GM12878 (cell line): ENCODE results near the gene SHROOM3. TPM values are rescaled to one million over a fixed set of nuclear protein-coding genes. Genes with fewer than 3 reads are reported as not detected.

Source experiments
- CBX3 ChIP-seq: fragments of 200-600 bp; sonication (generic); IDR thresholded peaks from 2 replicates; pipeline ENCODE4 v1.6.1; 2016; ENCODE audit warnings: low read depth, borderline replicate concordance
- CREB1 ChIP-seq: IDR thresholded peaks from 2 replicates; pipeline ENCODE4 v1.6.1; 2012; ENCODE audit warnings: low read depth, mild to moderate bottlenecking, inconsistent platforms
- EZH2 ChIP-seq: IDR thresholded peaks from 2 replicates; pipeline ENCODE4 v1.6.1; 2012; ENCODE audit warnings: low read depth, mild to moderate bottlenecking, control low read depth, inconsistent platforms, low read length, borderline replicate concordance; ENCODE audit not compliant: control insufficient read depth
- GABPA ChIP-seq: IDR thresholded peaks from 2 replicates; pipeline ENCODE4 v1.6.1; 2014; ENCODE audit warnings: antibody characterized with exemption, low read depth, mild to moderate bottlenecking, inconsistent platforms
- HDAC2 ChIP-seq: fragments of 200-600 bp; sonication (generic); IDR thresholded peaks from 2 replicates; pipeline ENCODE4 v1.6.1; 2017
- HDGF ChIP-seq: fragments of 450-650 bp; IDR thresholded peaks from 2 replicates; pipeline ENCODE4 v1.6.1; 2016; ENCODE audit warnings: antibody characterized with exemption
- SIX5 ChIP-seq: IDR thresholded peaks from 2 replicates; pipeline ENCODE4 v1.6.1; 2011; ENCODE audit warnings: mild to moderate bottlenecking, low read depth, low read length, moderate library complexity; ENCODE audit not compliant: severe bottlenecking
- SUZ12 ChIP-seq: fragments of 200-600 bp; sonication (generic); IDR thresholded peaks from one replicate; pipeline ENCODE4 v1.6.1; 2018; ENCODE audit warnings: antibody characterized with exemption, mild to moderate bottlenecking; ENCODE audit not compliant: unreplicated experiment
- ZNF274 ChIP-seq: IDR thresholded peaks from one replicate; pipeline ENCODE4 v1.8.0; 2011; ENCODE audit not compliant: insufficient read length, insufficient read depth
- ZNF592 ChIP-seq: fragments of 450-650 bp; IDR thresholded peaks from 2 replicates; pipeline ENCODE4 v1.6.1; 2017; ENCODE audit warnings: mild to moderate bottlenecking, moderate library complexity
- ZSCAN29 ChIP-seq: fragments of 450-650 bp; IDR thresholded peaks from 2 replicates; pipeline ENCODE4 v1.6.1; 2017; ENCODE audit warnings: mild to moderate bottlenecking, moderate library complexity
- microRNA counts: library from miRNA; unstranded; fragments of <30 nt; microRNA quantifications from one replicate; lab custom pipeline; 2016
- microRNA-seq: library from miRNA; unstranded; fragments of <30 nt; microRNA quantifications from one replicate; pipeline ENCODE4, GENCODE V29; 2018
- polyA plus RNA-seq, 11 experiments: library from polyadenylated mRNA; depleted of rRNA in 4 of 11; unstranded in 6 of 11; stranded (reverse) in 5 of 11; fragments of >200 nt; fragmentation: Nextera tagmentation in 4 of 11; fragmentation: Illumina TruSeq in 1 of 11; extraction: Ambion mirVana in 4 of 11; extraction: Trizol in 1 of 11; gene quantifications; 1 replicate in 1 of 11; 2 replicates in 10 of 11; pipeline versions ENCODE4 v1.2.1 to v1.2.3, GENCODE V29; 2011 to 2016; ENCODE audit warnings: inconsistent platforms in 2 of 11, missing spikeins in 2 of 11, low read depth in 1 of 11
- small RNA-seq: library from RNA; depleted of rRNA; stranded (forward); fragments of <200 nt; gene quantifications from one replicate; pipeline ENCODE3, GENCODE V24; 2014
- total RNA-seq, 4 experiments: library from RNA; depleted of rRNA in 3 of 4; stranded (reverse); fragments of >200 nt in 3 of 4; fragmentation: Illumina TruSeq in 1 of 4; extraction: Trizol in 1 of 4; gene quantifications; 2 replicates each; pipeline versions ENCODE4 v1.2.1 to v1.2.3, GENCODE V29; 2013 to 2021

Gene SHROOM3
- total and polyA plus RNA-seq, 10 of the 15 experiments (the other 5 are each of a cell fraction or from before 2014, with no cell fraction given) = under 0.01 to 0.29 (median 0.08) TPM; not detected in 1

GRCh38 chr4:76831711-76832373, 396.8 kb downstream of the SHROOM3 start (continued):
- TF ChIP-seq CREB1 (no peak), CBX3 (no peak), ZNF592 (no peak), SIX5 (no peak), HDGF (no peak), SUZ12 (no peak), EZH2 (no peak), ZSCAN29 (no peak), ZNF274 (no peak), GABPA (no peak), HDAC2 (no peak)

MicroRNAs within 50 kb of the gene (microRNA counts, 767-probe panel; counts per million panel counts)
- 1,936 counts per million, percentile 74 among the panel's probes with 10 or more counts for microRNA hsa-miR-548ah-5p (lab: Ali Mortazavi, UCI)

Small RNA genes lying within 50 kb of the gene (microRNA-seq; reads per million reads assigned to microRNA genes)
- gene MIR4450 (not detected), gene MIR548AH (8.8 reads per million, percentile 42 among the genes with 10 or more reads in this experiment)

Small RNA genes lying within 50 kb of the gene (small RNA-seq; reads per million reads assigned to genes)
- not detected for gene MIR4450
- not detected for gene RF00278
- gene RNU6-145P = not detected

Other genes starting within 250 kb of the SHROOM3 start
- 10.7 and 11.9 TPM in 2 replicates for gene SCARB2, start 221.4 kb upstream of the SHROOM3 start, total RNA-seq (2014; rRNA removed)
- 9.2 and 9.5 TPM in 2 replicates for gene SCARB2, start 221.4 kb upstream of the SHROOM3 start, total RNA-seq (2014; rRNA removed; fragmentation: Illumina TruSeq; extraction: Trizol)
- 6.2 and 8.4 TPM in 2 replicates for gene SCARB2, start 221.4 kb upstream of the SHROOM3 start, total RNA-seq (2021)
- gene SCARB2, start 221.4 kb upstream of the SHROOM3 start, polyA plus RNA-seq (2011; rRNA removed) = 9.9 and 10.9 TPM in 2 replicates
- gene SCARB2, start 221.4 kb upstream of the SHROOM3 start, polyA plus RNA-seq (2014; fragmentation: Illumina TruSeq; extraction: Trizol) = 9.7 and 10.3 TPM in 2 replicates
- gene SCARB2, start 221.4 kb upstream of the SHROOM3 start, polyA plus RNA-seq (2014; fragmentation: Nextera tagmentation; extraction: Ambion mirVana) = 1 to 10 TPM; 2.1 to 3.7 TPM
- 5.6 and 6.7 TPM in 2 replicates for gene SCARB2, start 221.4 kb upstream of the SHROOM3 start, polyA plus RNA-seq (2014; rRNA removed)
- gene SCARB2, start 221.4 kb upstream of the SHROOM3 start, polyA plus RNA-seq (2016; fragmentation: Nextera tagmentation; extraction: Ambion mirVana) = 10 to 100 TPM; 11.5 to 11.7 TPM
- gene FAM47E, start 183.5 kb upstream of the SHROOM3 start, total RNA-seq (2014; rRNA removed) = not detected in 2 replicates
- gene FAM47E, start 183.5 kb upstream of the SHROOM3 start, total RNA-seq (2014; rRNA removed; fragmentation: Illumina TruSeq; extraction: Trizol) = not detected in 2 replicates
- not detected in 2 replicates for gene FAM47E, start 183.5 kb upstream of the SHROOM3 start, total RNA-seq (2021)
- not detected in 2 replicates for gene FAM47E, start 183.5 kb upstream of the SHROOM3 start, polyA plus RNA-seq (2011; rRNA removed)
- gene FAM47E, start 183.5 kb upstream of the SHROOM3 start, polyA plus RNA-seq (2014; fragmentation: Illumina TruSeq; extraction: Trizol) = not detected in 2 replicates
- under 1 TPM in 1 of 2 experiments, not detected in 1; 0.03 TPM for gene FAM47E, start 183.5 kb upstream of the SHROOM3 start, polyA plus RNA-seq (2014; fragmentation: Nextera tagmentation; extraction: Ambion mirVana)
- not detected in 2 replicates for gene FAM47E, start 183.5 kb upstream of the SHROOM3 start, polyA plus RNA-seq (2014; rRNA removed)
- gene FAM47E, start 183.5 kb upstream of the SHROOM3 start, polyA plus RNA-seq (2016; fragmentation: Nextera tagmentation; extraction: Ambion mirVana) = not detected
- not detected in 2 replicates for gene STBD1, start 128.5 kb upstream of the SHROOM3 start, total RNA-seq (2014; rRNA removed)
- gene STBD1, start 128.5 kb upstream of the SHROOM3 start, total RNA-seq (2014; rRNA removed; fragmentation: Illumina TruSeq; extraction: Trizol) = not detected in 2 replicates
- not detected in 2 replicates for gene STBD1, start 128.5 kb upstream of the SHROOM3 start, total RNA-seq (2021)
- not detected in 2 replicates for gene STBD1, start 128.5 kb upstream of the SHROOM3 start, polyA plus RNA-seq (2011; rRNA removed)
- not detected in 2 replicates for gene STBD1, start 128.5 kb upstream of the SHROOM3 start, polyA plus RNA-seq (2014; fragmentation: Illumina TruSeq; extraction: Trizol)
- gene STBD1, start 128.5 kb upstream of the SHROOM3 start, polyA plus RNA-seq (2014; fragmentation: Nextera tagmentation; extraction: Ambion mirVana) = not detected
- 0.04 TPM in 1 of 2 replicates, not detected in the other for gene STBD1, start 128.5 kb upstream of the SHROOM3 start, polyA plus RNA-seq (2014; rRNA removed)
- gene STBD1, start 128.5 kb upstream of the SHROOM3 start, polyA plus RNA-seq (2016; fragmentation: Nextera tagmentation; extraction: Ambion mirVana) = under 1 TPM; 0.05 to 0.10 TPM
- gene CCDC158, start 14.1 kb upstream of the SHROOM3 start, total RNA-seq (2014; rRNA removed) = not detected in 2 replicates
- not detected in 2 replicates for gene CCDC158, start 14.1 kb upstream of the SHROOM3 start, total RNA-seq (2014; rRNA removed; fragmentation: Illumina TruSeq; extraction: Trizol)
- not detected in 2 replicates for gene CCDC158, start 14.1 kb upstream of the SHROOM3 start, total RNA-seq (2021)
- not detected in 2 replicates for gene CCDC158, start 14.1 kb upstream of the SHROOM3 start, polyA plus RNA-seq (2011; rRNA removed)
- gene CCDC158, start 14.1 kb upstream of the SHROOM3 start, polyA plus RNA-seq (2014; fragmentation: Illumina TruSeq; extraction: Trizol) = not detected in 2 replicates
- gene CCDC158, start 14.1 kb upstream of the SHROOM3 start, polyA plus RNA-seq (2014; fragmentation: Nextera tagmentation; extraction: Ambion mirVana) = not detected
- not detected in 2 replicates for gene CCDC158, start 14.1 kb upstream of the SHROOM3 start, polyA plus RNA-seq (2014; rRNA removed)
- gene CCDC158, start 14.1 kb upstream of the SHROOM3 start, polyA plus RNA-seq (2016; fragmentation: Nextera tagmentation; extraction: Ambion mirVana) = not detected